HL-60 (cell line): ENCODE measurements around the gene FARP1.

Source experiments
- DNase-seq, 2 experiments: peaks; one replicate each; pipeline ENCODE4 v3.0.0-alpha.2; 2010 to 2020; ENCODE audit warnings: low read depth in 1 of 2, low spot score in 1 of 2
- H3K27ac ChIP-seq: fragments of 250-450 bp; sonication (Bioruptor Pico); replicated peaks from 2 replicates; pipeline ENCODE4 v1.5.1; 2020; ENCODE audit warnings: mild to moderate bottlenecking, moderate library complexity
- H3K27me3 ChIP-seq: fragments of 250-450 bp; sonication (Bioruptor Pico); 2 replicates; pipeline ENCODE4 v1.5.1; 2021; ENCODE audit warnings: mild to moderate bottlenecking, moderate library complexity; ENCODE audit not compliant: insufficient read depth, poor library complexity, severe bottlenecking
- H3K4me3 ChIP-seq: replicated peaks from 2 replicates; pipeline ENCODE4 v1.5.1; 2011; ENCODE audit warnings: mild to moderate bottlenecking, control low read depth, low read length; ENCODE audit not compliant: insufficient read depth
- CTCF ChIP-seq: IDR thresholded peaks from one replicate; pipeline ENCODE4 v1.5.1; 2011; ENCODE audit warnings: low read length, control low read depth, inconsistent platforms; ENCODE audit not compliant: insufficient read depth
- GABPA ChIP-seq: IDR thresholded peaks from 2 replicates; pipeline ENCODE4 v1.6.1; 2012; ENCODE audit warnings: low read depth
- POLR2AphosphoS5 ChIP-seq: IDR thresholded peaks from 2 replicates; pipeline ENCODE4 v1.6.1; 2012; ENCODE audit warnings: low read depth
- REST ChIP-seq: IDR thresholded peaks from 2 replicates; pipeline ENCODE4 v1.6.1; 2012; ENCODE audit warnings: low read depth; ENCODE audit not compliant: insufficient replicate concordance
- SPI1 ChIP-seq: IDR thresholded peaks from 2 replicates; pipeline ENCODE4 v1.6.1; 2012; ENCODE audit warnings: low read depth, mild to moderate bottlenecking, borderline replicate concordance

Gene FARP1

GRCh38 chr13:98459721-98460370, 317.0 kb downstream of the FARP1 start:
- Histone ChIP-seq H3K27me3 (no peaks in the 10 kb centered on the region), H3K27ac (no peak overlapping the region), H3K4me3 (no peak overlapping the region)
- no peak for DNase-seq
- no peak for TF ChIP-seq REST
- no peak for TF ChIP-seq SPI1
- TF ChIP-seq CTCF = no peak
- no peak for TF ChIP-seq GABPA
- no peak for TF ChIP-seq POLR2AphosphoS5

- Histone ChIP-seq H3K27ac (no peak overlapping the region), H3K4me3 (no peak overlapping the region), H3K27me3 (no peaks in the 10 kb centered on the region)
- DNase-seq = no peak
- TF ChIP-seq SPI1 (no peak), POLR2AphosphoS5 (no peak), REST (no peak)
These were observed 317.6 kb downstream of the FARP1 start for GRCh38 chr13:98460516-98460915.

GRCh38 chr13:98461486-98462240, 318.8 kb downstream of the FARP1 start:
- DNase-seq = no peak
- no peak for TF ChIP-seq GABPA
- no peak for TF ChIP-seq POLR2AphosphoS5
- no peak for TF ChIP-seq CTCF
- no peak for TF ChIP-seq REST
- no peak for TF ChIP-seq SPI1
- H3K27ac ChIP-seq = no peak overlapping the region
- H3K4me3 ChIP-seq = no peak overlapping the region
- no peaks in the 10 kb centered on the region for H3K27me3 ChIP-seq
